RCC 7860 (cell line): Measurements from ENCODE around the gene CMSS1.

Source experiments
- DNase-seq: peaks from one replicate; pipeline ENCODE4 v3.0.0-alpha.2; 2015; ENCODE audit warnings: low spot score
- FAIRE-seq: peaks from 2 replicates; lab custom pipeline; 2012; peaks lifted over from hg19 to GRCh38; lab: Jason Lieb, UNC

The CMSS1 gene

DNA sequence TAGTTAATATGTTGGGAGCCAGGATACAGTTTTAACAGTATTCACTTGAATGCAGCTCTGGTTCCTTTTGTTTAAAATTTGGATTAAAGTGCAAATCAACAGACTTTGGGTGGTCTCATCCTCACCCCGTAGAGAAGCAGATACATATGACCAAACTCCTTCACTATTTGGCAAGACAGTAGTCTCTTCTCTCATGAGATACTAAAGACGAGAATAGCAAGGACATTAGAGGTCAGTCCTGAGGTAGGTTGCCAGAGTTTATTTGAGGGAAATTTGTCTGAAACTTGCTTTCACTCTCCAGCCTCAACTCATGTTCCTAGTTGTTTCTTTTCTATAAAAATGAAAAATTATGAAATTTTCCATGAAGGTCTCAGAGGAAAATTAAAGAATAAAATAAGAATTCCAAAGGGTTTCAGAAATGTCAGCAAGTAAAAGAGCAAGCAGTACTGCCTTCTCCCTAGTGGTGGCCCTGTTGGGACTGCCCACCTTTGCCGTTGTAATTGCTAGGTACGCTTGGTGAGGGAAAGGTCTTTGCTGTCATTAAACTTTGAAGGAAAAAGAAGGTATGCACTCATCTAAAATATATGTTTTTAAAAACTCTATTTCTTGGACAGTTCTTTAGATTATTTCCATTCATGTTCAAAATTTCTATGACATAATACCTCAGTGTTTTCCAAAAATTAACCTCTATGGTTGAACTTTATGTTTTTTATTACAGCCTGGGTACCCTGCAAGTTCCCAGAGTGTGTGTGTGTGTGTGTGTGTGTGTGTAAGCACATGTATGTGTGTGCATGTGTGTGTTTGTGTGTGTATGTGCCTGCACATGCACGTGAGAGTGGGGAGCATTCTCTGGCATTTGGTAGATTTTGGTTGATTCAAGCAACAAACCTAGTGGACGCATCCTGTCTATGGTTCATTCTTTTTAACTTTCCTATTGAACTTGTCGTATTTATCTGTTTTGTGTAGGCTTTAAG is 111.4 kb downstream of the CMSS1 start:
- DNase-seq (no peak), FAIRE-seq (no peak)

DNA sequence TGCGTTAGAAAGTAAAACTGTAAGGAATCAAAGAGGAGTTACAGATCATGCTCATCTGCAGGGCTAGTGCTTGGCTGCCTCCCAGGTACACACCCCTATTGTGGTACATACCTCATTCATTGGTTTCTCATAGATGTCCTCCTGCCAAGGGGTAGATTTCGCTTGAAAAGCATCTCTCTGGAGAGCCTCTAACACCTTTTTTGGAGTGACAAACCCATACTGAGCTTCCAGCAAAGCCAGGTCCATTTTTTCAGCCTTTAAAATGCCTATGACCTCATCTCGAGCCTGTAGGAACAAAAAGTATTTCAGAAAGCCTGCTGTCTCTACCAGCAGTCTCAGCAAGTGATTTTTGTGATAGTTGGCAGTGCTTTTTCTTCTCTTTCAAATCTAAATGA is 112.1 kb downstream of the CMSS1 start:
- FAIRE-seq, result no peak
- DNase-seq, result no peak

DNA sequence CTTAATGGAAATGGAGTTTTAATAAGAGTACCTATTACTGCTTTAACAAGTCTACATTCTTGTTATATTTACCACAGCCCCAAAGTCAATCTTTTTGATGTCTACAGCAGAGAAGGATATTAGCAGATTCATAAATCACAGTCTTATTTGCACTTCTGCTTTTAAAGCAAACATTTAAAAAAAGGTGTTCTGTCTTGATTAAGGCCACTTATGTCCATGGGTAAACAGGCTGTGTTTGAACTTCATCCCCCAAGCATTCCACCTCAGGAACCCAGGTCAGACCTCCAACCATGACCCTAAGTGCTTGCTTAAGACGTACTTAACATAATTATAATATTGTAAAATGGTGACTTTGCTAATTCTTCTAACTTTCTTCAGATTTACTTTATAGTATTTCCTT is 113.4 kb downstream of the CMSS1 start:
- no peak for DNase-seq
- FAIRE-seq, result no peak

DNA sequence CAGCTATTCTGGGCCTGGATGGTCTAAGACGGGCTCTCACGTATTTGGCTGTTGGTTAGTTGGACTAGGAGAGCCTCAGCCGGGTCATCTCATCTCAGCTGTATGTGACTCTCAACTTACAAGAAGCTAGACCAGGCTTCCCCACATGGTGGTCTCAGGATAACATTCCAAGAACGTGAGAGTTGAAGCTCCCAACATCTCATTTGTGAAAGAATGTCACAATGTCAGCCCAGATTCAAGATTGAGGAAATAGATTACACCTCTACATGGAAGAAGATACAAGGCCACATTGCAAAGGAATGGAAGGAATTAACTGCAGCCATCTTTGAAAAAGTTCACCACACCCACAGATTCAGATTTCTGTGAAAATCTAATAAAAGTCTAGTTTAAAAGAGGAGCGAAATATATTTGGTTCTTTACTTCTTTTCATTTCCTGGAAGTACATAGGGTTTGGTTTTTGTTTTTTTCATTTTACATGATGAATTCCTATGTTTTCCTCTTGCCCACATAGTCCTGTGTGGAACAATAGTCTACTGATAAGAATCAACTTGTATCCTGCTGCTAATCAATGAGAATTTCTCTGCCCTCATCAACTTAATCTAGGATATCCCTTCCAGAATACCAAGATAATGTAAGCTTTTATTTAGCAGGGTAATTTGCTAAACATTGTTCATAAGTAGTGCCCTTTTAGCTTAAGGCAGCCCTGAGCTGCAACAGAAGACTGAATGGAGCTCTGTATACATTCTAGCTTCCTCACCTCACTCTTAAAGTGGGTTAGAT is 116.5 kb downstream of the CMSS1 start:
- FAIRE-seq, result no peak
- DNase-seq, result no peak

DNA sequence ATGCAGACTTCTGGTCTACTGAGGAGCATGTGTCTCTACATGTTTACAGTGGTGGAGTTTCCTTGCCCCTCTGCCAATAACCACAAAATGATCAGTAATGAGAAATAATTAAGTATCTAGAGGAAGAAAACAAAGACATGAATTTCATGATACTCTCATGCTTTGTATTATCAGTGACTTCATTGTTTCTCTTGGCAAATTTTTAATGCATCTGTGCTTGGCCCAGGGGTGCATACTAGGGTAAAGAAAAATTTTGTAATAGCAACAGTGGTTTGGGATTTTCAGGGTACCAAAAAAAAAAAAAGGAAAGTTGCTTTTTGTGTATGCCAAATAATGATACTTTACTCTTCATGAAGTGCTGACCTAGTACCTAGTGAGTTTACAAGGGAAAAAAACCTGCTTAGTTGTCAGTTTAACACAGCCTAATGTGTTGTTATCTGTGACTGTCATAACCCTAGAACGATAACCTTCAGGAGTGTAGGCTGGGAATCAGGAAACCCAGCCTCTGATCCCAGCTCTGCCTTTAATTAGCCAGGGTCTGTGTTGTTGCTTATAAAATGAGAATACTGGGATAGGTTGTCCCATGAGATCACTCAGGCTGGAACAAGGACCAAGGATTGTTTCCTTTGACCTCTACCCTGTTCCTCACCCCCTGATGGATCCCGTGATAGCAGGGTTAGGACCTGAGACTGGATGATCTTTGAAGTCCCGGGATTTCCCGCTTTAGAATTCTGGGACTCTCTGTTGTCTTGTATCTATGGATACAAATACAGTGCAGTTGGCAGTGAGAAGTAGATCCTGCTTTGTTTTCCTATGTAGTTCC is 117.5 kb downstream of the CMSS1 start:
- no peak for DNase-seq
- no peak for FAIRE-seq

DNA sequence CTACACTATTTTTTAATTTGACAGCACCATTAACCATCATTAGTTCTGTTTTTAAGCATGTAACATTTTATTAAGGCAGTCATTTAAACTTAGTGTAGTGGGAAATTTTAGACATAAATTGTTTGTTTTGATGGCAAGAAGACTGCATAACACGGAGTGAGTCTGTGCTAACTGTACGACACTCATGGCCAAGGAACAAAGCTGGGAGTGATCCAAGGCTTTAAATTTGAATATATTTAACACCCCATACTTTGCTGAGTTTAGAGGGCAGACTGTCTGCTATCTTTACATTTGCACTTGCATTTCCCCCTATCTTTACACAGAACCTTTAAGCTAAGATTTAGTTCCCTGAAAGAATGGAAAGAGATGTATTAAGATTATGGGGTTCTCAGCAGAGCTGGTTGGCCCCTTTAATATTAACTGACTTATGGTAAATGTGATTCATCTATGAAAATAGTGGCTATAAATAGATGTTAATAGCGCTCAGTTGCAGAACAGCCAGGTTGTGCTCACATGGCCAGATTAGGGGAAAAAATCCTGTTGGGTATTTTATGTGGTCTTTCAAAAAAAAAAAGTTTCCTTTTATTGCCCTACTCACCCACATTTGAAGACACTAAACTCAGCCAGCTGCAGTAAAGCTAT is 120.7 kb downstream of the CMSS1 start:
- DNase-seq (no peak), FAIRE-seq (peak; percentile 51)

DNA sequence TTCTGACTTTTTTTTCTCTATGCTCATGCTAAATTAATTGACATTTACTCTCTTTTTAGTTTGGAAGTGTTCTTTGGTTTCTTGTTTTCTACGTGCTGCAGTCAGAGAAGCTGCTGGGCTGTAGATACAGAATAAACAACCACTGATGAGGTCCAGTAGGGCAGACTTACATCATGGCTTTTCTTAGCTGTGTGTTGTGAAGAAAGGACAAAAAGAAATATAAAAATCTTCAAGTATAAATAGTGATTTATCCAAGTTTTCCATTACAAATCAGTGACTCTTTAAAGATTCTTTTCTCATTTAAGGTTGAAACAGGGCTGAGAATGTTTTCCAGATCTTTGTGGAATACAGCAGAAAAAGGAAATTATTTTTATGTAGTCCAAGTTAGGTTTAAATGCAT is 122.2 kb downstream of the CMSS1 start:
- no peak for FAIRE-seq
- DNase-seq, result no peak

DNA sequence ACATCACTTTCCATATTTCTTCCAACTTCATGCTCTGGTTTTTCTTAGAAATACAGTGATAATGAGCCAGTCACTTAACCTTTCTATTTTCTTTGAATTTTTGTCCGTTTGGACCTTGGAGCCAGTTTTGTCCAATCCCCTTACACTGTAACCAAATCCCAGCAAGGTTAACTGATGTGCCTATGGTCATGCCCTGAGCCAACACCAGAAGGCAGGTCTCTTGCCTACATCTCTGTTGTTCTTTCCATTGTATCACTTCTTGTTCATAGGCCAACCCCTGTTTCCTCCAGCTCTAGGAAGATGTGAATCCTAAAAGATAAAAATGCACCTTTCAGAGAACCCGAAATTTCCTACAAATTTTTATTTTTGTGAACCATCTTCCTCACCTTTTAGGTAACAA is 122.7 kb downstream of the CMSS1 start:
- FAIRE-seq (no peak), DNase-seq (no peak)

DNA sequence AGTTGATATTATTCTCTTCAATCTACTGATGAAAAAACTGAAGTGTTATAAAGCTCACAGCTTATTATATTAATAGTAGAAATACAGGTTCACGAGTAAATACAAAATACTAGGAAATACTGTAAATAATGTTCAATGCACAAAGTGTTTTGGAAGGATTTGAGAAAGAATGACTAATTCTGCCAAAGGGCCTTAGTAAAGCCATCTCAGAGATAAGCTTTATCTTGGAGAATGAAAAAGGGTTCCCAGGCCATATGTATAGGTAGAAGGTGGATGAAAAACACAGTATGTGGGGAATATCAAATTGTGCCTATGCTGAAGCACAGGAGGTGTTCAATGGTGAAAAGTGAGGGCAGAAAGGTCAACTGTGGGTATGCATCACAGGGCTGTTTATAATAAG is 123.5 kb downstream of the CMSS1 start:
- no peak for DNase-seq
- FAIRE-seq, result no peak

DNA sequence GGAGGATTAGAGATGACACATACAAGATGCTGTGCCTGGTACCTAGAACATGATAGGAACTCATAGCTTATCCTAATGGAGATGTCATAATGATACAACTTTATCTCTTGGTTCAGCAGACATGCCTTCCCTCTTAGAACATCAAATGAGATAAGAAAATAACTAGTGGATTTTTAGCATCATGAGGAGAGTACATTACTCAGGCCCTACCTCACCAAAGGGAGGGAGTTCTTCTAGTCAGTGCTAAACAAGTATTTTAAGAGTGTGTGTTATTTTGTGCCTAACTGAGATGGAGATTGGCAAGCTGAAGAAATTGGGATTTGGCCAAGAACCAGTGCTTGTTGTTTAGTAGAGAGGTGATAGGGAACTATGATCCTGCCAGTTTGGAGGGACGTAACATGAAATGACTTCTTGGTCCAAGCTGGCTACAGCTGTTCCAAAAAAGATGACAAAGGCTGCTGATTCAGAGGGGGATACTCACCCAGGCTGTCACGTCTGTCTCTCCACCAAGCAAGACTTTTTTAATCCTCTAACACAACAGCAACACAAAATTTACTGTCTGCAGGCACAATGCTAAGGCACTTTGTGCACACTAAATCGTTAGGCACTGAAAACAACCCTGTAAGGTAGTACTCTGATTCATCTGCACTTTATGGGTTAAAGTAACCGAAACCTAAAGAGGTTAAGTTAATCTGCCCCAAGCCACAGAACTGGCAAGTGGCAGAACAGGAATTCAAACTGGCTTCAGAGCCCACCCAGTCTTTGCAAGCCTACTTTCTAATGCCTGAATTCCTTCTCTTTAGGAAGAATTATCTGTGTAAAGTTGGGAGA is 126.5 kb downstream of the CMSS1 start:
- DNase-seq (no peak), FAIRE-seq (no peak)

DNA sequence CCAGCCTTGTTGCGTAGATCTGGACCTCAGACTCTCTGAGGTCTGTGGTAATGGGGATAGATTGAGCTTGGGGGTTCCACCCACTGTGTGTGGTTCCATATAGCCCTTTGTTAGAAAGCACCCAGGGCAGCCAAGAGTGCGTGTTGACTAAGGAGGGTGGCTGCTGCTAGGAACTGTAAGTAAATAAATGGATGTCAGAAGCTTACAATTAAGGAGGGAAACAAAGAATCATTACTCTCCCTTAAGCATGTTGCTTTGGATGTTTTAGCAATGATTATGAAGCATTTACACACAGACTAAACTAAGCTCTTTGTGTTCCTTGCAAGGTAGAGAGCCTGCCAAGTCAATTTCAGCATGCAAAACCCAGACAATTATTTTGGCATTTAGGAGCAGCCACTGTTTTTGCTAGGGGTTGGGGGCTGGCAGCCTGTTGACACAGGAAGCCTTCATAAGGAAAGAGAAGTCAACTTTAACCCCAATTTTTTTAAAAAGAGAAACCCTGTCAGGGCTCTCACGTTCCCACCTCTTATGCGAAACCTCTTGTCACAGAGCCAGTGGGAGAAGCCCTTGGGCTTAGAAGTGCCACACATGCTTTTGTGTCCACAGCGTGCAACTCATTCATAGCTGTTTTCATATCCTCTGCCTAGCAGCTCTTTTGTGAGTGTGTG is 127.8 kb downstream of the CMSS1 start:
- FAIRE-seq, result no peak
- DNase-seq, result no peak

DNA sequence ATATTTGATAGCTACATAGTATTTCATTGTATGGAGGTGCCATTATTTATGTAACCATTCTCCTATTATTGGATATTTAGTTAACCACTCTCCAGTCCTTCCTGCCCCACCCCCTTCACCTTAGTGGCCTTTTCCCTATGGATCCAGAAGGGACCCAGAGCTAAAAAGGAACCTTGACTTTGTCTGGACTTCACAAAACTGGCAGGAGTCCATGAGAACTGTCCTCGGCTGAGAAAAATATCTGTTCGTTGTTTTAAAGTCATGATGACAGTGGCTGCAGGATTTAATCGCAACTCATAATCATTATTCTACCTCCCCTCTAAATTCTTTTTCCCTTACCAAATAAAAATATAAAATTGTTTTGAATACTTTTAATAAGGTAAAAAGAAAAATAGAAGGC is 129.7 kb downstream of the CMSS1 start:
- DNase-seq (no peak), FAIRE-seq (no peak)

DNA sequence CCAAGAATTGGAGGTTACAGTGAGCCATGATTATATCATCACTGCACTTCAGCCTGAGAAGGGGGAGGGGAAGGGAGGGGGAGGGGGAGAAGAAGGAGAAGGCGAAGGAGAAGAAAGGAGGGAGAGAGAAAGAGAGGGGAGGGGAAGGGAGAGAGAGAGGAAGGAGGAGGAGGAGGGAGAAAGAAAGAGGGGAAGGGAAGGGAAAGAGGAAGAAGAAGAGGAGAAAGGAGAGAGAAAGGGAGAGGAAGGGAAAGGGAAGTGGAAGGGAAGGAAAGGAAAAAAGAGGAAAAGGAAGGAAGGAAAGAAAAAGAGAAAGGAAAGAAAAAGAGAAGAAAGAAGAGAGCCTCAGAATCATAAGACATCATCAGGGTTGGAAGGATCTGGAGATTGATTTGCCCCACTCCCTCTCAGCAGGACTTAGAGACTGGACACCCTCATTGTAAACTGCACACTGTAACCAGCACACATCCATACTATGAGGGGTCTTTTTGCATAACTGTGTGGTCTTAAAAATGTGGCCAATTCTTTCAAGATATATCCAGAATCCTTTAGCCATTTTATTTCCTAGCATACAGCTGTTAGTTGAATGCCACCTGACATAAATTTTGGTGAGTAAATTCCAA is 130.9 kb downstream of the CMSS1 start:
- DNase-seq (no peak), FAIRE-seq (no peak)

DNA sequence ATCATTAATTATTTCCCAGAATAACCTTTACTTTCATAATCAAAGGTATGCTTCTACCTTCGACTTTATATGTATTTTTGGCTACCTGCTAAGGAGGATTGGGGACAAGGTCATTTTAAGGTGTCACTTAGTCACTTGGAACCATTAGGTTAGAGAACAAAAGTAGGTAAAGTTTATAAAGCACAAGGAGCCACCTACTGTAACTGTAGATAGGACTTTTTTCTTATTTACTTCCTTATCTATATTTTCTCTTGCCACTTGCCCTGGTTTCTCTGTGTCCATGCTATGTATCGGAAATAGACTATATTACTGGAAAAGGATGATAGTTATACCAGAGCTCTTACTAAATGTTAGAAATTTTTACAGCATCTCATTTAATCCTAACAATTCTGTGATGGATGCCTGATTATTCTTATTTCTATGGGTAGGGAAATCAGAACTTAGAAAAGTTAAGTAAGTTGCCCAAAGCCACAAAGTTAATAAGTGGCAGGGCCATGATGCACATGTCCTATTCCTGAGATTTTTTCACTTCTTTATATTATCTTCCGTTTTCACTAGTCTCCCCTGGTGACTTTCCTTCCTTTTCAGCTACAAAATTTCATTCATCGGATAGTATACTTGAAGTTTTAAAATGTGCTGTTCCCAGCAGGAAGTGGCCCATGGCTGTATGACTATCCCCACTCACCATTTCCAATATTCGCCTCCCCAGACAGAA is 132.5 kb downstream of the CMSS1 start:
- DNase-seq (peak; percentile 71), FAIRE-seq (peak; percentile 94)

DNA sequence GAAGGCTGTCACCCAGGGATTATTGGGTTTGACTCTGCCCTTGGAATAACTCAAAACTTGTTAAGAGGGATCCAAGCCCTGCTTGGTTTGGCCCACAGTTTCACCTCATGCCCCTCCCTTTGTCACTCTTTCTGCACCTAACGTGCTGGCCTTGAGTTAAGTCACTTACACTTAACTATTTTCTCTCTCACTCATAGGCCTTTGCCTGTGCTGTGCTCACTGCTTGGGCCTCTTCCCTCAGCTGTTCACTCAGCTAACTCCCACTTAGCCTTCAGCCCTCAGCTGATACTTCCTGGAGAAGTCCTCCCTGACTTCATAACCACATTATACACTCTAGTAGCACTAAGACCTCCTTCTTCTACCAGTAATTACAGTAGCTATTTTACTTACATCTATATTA is 133.3 kb downstream of the CMSS1 start:
- DNase-seq (peak; percentile 77), FAIRE-seq (peak; percentile 87)

DNA sequence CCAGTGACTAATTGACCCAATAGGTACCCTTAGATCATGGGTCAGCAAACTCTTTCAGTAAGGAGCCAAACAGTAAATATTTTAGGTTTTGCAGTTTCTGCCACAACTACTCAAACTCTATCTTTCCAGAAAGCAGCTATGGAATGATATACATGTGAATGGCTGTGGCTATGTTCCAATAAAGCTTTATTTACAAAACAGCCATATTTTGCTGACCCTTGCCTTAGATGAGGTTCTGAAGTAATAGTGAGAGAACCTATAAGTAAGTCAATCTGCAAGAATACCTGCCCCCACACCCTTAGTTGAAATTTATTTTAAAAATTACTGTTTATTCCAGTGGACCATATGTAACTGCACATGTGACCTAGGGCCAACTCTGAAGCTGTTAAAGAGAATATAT is 134.0 kb downstream of the CMSS1 start:
- DNase-seq (no peak), FAIRE-seq (peak; percentile 30)

DNA sequence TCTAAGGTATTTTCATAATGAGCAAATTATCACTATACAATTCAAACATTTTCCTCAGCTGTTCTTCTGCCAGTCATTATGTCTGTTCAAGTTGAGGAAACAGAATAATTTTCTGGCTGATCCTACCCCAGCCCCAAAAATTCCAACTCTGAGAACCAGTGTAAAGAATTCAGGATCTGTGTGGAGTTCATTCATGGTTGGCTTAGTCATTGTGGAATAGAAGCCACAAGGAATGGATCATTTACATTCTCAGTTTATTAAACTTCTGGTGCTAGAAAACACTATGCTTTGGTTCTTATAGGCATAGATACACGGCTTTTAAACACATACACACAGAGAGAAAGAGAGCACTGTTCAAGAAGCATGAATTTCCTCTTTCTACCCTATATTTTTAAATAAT is 134.6 kb downstream of the CMSS1 start:
- DNase-seq (peak; percentile 92), FAIRE-seq (peak; percentile 99)

DNA sequence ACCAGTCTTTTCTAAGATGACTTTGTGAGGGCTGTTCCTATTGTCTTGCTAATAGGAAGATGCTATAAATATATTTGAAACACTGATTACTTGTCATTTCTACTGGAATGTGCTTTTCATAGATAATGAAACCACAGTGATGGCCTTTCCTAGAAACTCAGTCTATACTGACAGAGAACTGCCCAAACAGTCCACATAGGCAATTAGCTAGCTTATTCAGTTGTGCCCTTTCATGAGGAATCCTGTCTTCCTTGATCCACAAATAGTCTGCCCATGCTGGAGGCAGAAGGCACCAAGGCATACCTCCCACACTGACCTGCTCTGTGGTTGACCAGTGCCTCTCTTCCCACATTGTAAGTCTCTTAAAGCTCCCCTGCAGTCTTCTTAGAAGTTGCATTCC is 135.9 kb downstream of the CMSS1 start:
- DNase-seq (peak; percentile 62), FAIRE-seq (peak; percentile 79)
